Stimulated activated CD4-positive, alpha-beta T cell treated with anti-CD3 and anti-CD28 coated beads, Interleukin-12 subunit alpha, Interleukin-12 subunit beta, amount 100 ng/mL, for 48 hours (primary cell): ENCODE data around the gene TLCD5.

Source experiments
- DNase-seq, 3 donors: peaks; one replicate each; pipeline ENCODE4 v3.0.0-alpha.2; 2020; ENCODE audit warnings: low read depth in 2 of 3, low spot score in 1 of 3

Gene TLCD5

DNA sequence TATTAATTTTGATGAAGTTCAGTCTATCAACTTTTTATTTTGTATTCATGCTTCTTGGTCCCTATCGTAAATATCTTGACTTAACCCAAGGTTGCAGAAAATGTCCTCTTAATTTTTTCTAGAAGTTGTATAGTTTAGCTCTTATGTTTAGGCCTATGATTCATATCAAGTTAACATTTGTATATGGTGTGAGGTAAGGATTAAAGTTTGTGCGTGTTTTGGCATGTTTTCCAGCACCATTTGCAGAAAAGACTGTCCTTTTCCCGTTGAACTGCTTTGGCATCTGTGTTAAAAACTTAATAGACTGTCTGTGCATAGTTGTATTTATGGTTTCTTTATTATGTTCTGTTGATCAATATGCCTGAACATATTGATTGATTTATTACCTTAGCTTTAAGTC, 53.4 kb downstream of the TLCD5 start:
- no peak for DNase-seq

DNA sequence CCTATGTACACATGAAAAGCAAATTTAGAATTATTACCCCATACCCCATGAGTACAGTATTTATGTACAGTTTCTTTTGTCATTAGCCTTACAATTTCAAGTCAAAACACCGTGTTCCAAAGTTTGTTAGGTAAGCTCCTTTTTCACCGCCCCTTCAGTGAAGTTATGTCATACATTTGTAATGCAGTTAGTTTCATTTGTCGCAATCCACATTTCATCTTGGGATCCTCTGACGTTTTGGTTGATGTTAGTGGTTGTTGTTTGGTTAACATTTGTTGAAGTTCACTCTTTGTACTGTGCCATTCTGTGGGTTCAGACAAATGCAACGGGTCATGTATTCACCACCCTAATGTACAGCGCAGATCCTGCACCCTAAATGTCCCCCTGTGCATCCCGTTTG, 56.3 kb downstream of the TLCD5 start:
- no peak for DNase-seq
